Activated CD8-positive, alpha-beta memory T cell treated with anti-CD3 and anti-CD28 coated beads for 1 hour (primary cell): ENCODE data around the gene EGFLAM.

ENCODE experiments used
- DNase-seq, 2 donors: peaks; one replicate each; pipeline ENCODE4 v3.0.0-alpha.2; 2020; ENCODE audit warnings: low read depth in 1 of 2; ENCODE audit errors: extremely low read depth in 1 of 2

EGFLAM gene

GRCh38 chr5:38467353-38468040 lies 209.1 kb downstream of the EGFLAM start:
- no peak for DNase-seq

- no peak for DNase-seq
Observed at GRCh38 chr5:38468202-38468673, 209.9 kb downstream of the EGFLAM start.

GRCh38 chr5:38468978-38469706 lies 210.8 kb downstream of the EGFLAM start:
- DNase-seq: no peak

GRCh38 chr5:38469707-38470267 lies 211.4 kb downstream of the EGFLAM start:
- DNase-seq: no peak

- no peak for DNase-seq
Observed at GRCh38 chr5:38471709-38472108, 213.3 kb downstream of the EGFLAM start.

- no peak for DNase-seq
Observed at GRCh38 chr5:38472541-38472940, 214.2 kb downstream of the EGFLAM start.

GRCh38 chr5:38473008-38473407 lies 214.6 kb downstream of the EGFLAM start:
- no peak for DNase-seq

- DNase-seq: no peak
Observed at GRCh38 chr5:38478166-38478565, 219.8 kb downstream of the EGFLAM start.

GRCh38 chr5:38478878-38479277 lies 220.5 kb downstream of the EGFLAM start:
- no peak for DNase-seq

GRCh38 chr5:38479315-38479904 lies 221.1 kb downstream of the EGFLAM start:
- no peak for DNase-seq

- DNase-seq: no peak
Observed at GRCh38 chr5:38483805-38484398, 225.5 kb downstream of the EGFLAM start.

GRCh38 chr5:38494175-38494574 lies 235.8 kb downstream of the EGFLAM start:
- DNase-seq: no peak

- no peak for DNase-seq
Observed at GRCh38 chr5:38494763-38495162, 236.4 kb downstream of the EGFLAM start.

GRCh38 chr5:38497946-38498345 lies 239.6 kb downstream of the EGFLAM start:
- no peak for DNase-seq

- DNase-seq: no peak
Observed at GRCh38 chr5:38500573-38501260, 242.4 kb downstream of the EGFLAM start.

- no peak for DNase-seq
Observed at GRCh38 chr5:38506302-38506701, 247.9 kb downstream of the EGFLAM start.

- no peak for DNase-seq
Observed at GRCh38 chr5:38509185-38509584, 250.8 kb downstream of the EGFLAM start.
